HUES64 (cell line): ENCODE data around the gene CBLB.
"Not testable (repeated sequence)": the region's sequence is repeated elsewhere in the genome, so short reads cannot be mapped to it uniquely, and the experiment has no call there.

ENCODE experiments used
- H3K27ac ChIP-seq: 2 replicates; pipeline ENCODE4 v1.7.0; 2013; ENCODE audit warnings: low read depth, low read length, inconsistent platforms
- H3K27me3 ChIP-seq: 2 replicates; pipeline ENCODE4 v1.6.1; 2013; ENCODE audit warnings: mild to moderate bottlenecking, low read length; ENCODE audit not compliant: insufficient read depth
- H3K36me3 ChIP-seq: 2 replicates; pipeline ENCODE4 v1.6.1; 2013; ENCODE audit warnings: mild to moderate bottlenecking, low read length; ENCODE audit not compliant: insufficient read depth
- H3K4me1 ChIP-seq: 2 replicates; pipeline ENCODE4 v1.6.1; 2013; ENCODE audit warnings: mild to moderate bottlenecking, low read length, moderate library complexity; ENCODE audit not compliant: insufficient read depth
- H3K4me3 ChIP-seq: 2 replicates; pipeline ENCODE4 v1.5.1; 2013; ENCODE audit warnings: mild to moderate bottlenecking, low read length, moderate library complexity
- H3K9ac ChIP-seq: 2 replicates; pipeline ENCODE4 v1.6.1; 2013; ENCODE audit warnings: mild to moderate bottlenecking, low read depth, low read length
- H3K9me3 ChIP-seq: 2 replicates; pipeline ENCODE4 v1.6.1; 2013; ENCODE audit warnings: low read depth, low read length; ENCODE audit not compliant: insufficient read depth
- WGBS: fragments of 150-250, 120-280 bp; methylation state at CpG from one replicate; pipeline ENCODE4 v1.1.7; 2013; ENCODE audit warnings: missing lambda C conversion rate; 5-methylcytosine and 5-hydroxymethylcytosine counted together

The CBLB gene

DNA sequence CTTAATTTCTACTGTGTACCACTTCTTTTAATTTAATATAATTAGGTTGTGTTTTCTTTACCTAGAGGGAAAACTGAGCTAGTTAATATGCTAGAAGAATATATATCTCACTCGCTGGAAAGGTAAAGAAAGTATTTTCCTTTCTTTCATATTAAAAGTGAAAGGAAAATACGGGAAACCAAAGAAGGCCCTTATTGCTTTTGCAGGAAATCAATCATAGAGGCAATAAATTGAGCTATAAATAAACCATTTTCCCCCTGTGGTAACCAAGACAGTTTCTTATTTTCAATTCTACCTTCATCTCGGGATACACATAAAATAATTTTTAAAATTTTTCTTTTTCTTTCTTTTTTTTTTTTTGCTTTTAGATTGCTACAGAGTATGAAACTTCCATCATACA is 101.6 kb downstream of the CBLB start:
- no peaks in the 10 kb centered on the region for H3K4me1 ChIP-seq
- H3K9ac ChIP-seq, result no peak overlapping the region
- H3K9me3 ChIP-seq, result peaks cover 12% of the 10 kb centered on the region
- peaks cover 12% of the 10 kb centered on the region; the same call in 1 of the 2 replicates for H3K36me3 ChIP-seq
- H3K27me3 ChIP-seq, result no peaks in the 10 kb centered on the region
- 100% methylated on average over 1 of the region's 3 CpGs for WGBS
- H3K27ac ChIP-seq, result no peak overlapping the region
- H3K4me3 ChIP-seq, result no peak overlapping the region

DNA sequence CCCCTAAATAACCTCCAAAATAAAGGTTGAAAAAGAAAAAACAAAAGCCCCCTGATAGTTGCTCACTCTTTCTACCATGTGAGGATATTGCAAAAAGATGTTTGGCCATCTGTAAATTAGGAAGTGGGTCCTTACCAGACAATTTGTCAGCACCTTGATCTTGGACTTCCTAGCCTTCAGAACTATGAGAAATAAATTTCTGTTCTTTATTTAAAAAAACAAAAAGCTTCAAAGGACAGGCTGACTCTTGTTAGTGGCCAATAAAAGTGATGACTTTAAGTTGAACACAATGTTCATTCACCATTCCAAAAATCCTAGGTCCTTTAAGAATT is 103.5 kb downstream of the CBLB start:
- Histone ChIP-seq H3K36me3 (peaks cover 16% of the 10 kb centered on the region), H3K27ac (no peak overlapping the region)

DNA sequence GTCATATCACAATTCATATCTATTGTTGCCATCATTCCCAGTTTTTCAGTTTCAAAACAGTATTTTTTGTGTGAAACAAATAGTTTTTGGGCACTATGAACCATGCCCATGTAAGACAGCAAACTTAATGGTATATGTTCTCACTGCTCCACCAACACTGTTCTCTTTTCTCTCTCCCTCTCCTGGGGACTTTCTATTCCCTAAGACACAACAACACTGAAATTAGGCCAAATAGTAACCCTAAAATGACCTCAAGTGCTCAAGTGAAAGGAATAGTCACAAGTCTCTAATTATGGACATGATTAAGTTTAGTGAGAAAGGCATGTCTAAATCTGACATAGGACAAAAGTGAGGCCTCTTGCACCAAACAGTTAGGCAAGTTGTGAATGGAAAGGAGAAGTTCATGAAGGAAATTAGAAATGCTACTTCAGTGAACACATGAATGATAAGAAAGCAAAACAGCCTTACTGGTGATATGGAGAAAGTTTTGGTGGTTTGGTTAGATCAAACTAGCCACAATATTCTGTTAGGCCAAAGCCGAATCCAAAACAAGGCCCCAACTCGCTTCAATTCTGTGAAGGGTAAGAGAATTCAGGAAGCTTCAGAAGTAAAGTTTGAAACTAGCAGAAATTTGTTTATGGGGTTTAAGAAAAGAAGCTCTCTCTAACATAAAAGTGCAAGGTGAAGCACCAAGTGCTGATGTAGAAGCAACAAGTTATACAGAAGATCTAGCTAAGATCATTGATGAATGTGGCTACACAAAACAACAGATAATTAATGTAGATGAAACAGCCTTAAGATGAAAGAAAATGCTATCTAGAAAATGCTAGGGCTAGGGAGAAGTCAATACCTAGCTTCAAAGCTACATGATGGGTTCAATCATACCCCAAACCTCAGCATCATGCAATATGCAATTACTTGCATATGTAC is 104.2 kb downstream of the CBLB start:
- H3K27me3 ChIP-seq, result no peaks in the 10 kb centered on the region

More for the DNA sequence above, 103.5 kb downstream of the CBLB start:
- H3K27me3 ChIP-seq, result no peaks in the 10 kb centered on the region
- peaks cover 17% of the 10 kb centered on the region for H3K9me3 ChIP-seq
- H3K4me3 ChIP-seq, result no peak overlapping the region
- no peaks in the 10 kb centered on the region for H3K4me1 ChIP-seq
- no peak overlapping the region for H3K9ac ChIP-seq

DNA sequence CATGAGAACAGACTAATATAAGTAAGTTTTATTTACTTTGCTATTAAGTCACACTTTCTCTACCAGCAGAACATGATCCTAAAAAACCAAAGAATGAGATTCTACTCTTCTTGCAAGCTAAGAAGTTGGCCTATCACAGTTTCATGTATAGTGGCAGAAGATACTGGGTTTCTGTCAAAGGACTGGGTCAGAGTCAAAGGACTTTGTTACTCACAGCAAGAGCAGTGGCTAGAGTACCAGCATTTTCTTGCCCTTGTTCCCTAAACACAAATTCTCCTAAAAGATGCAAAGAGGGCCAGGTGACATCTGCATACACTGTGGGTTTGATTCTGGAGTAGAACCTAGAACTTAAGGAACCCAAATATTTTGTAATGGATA is 105.2 kb downstream of the CBLB start:
- Histone ChIP-seq H3K9me3 (peaks cover 31% of the 10 kb centered on the region), H3K27ac (no peak overlapping the region), H3K4me3 (no peak overlapping the region), H3K36me3 (peaks cover 23% of the 10 kb centered on the region), H3K9ac (no peak overlapping the region), H3K27me3 (no peaks in the 10 kb centered on the region), H3K4me1 (no peaks in the 10 kb centered on the region)

More for the DNA sequence above, 104.2 kb downstream of the CBLB start:
- H3K9ac ChIP-seq, result no peak overlapping the region
- H3K9me3 ChIP-seq, result peaks cover 21% of the 10 kb centered on the region
- H3K4me3 ChIP-seq, result no peak overlapping the region
- no peaks in the 10 kb centered on the region for H3K4me1 ChIP-seq
- WGBS, result 96% methylated on average over 2 of the region's 2 CpGs
- H3K36me3 ChIP-seq, result peaks cover 18% of the 10 kb centered on the region
- H3K27ac ChIP-seq, result no peak overlapping the region

DNA sequence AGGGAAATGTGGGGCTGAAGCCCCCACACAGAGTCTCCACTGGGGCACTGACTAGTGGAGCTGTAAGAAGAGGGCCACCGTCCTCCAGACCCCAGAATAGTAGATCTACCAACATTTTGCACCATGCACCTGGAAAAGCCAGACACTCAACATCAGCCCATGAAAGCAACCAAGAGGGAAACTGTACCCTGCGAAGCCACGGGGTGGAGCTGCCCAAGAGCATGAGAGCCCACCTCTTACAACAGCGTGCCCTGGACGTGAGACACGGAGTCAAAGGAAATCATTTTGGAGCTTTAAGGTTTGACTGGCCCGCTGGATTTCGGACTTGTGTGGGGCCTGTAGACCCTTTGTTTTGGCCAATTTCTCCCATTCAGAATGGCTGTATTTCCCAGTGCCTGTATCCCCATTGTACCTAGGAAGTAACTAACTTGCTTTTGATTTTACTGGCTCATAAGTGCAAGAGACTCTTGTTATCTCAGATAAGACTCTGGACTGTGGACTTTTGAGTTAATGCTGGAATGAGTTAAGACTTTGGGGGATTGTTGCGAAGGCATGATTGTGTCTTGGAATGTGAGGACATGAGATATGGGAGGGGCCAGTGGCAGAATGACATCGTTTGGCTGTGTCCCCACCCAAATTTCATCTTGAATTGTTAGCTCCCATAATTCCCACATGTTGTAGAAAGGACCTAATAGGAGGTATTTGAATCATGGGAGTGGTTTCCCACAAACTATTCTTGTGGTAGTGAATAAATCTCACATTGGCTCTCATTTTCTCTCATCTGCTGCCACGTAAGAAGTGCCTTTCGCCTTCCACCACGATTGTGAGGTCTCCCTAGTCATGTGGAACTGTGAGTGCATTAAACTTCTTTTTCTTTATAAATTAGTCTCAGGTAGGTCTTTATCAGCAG is 105.8 kb downstream of the CBLB start:
- H3K27ac ChIP-seq, result no peak overlapping the region
- 97% methylated on average over 13 of the region's 13 CpGs for WGBS
- no peaks in the 10 kb centered on the region for H3K27me3 ChIP-seq
- no peaks in the 10 kb centered on the region for H3K4me1 ChIP-seq
- peaks cover 31% of the 10 kb centered on the region for H3K9me3 ChIP-seq
- H3K4me3 ChIP-seq, result no peak overlapping the region
- no peak overlapping the region for H3K9ac ChIP-seq
- peaks cover 29% of the 10 kb centered on the region for H3K36me3 ChIP-seq

DNA sequence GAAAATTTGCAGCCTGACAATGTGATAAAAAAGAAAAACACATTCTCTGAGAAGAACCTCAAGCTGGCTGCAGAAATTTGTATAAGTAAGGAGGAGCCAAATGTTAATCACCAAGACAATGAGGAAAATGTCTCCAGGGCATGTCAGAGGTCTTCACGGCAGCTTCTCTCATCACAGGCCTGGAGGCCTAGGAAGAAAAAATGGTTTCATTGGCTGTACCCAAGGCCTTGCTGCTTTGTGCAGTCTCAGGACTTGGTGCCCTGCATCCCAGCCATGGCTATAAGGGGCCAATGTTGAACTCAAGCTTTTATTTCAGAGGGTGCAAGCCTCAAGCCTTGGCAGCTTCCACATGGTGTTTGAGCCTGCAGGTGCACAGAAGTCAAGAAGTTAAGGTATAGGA is 106.6 kb downstream of the CBLB start:
- 96% methylated on average over 1 of the region's 1 CpG for WGBS
- not testable (repeated sequence) for H3K4me1 ChIP-seq, H3K27ac ChIP-seq, H3K4me3 ChIP-seq, H3K27me3 ChIP-seq, H3K9ac ChIP-seq
- peaks cover 31% of the 10 kb centered on the region for H3K9me3 ChIP-seq
- peaks cover 30% of the 10 kb centered on the region for H3K36me3 ChIP-seq

DNA sequence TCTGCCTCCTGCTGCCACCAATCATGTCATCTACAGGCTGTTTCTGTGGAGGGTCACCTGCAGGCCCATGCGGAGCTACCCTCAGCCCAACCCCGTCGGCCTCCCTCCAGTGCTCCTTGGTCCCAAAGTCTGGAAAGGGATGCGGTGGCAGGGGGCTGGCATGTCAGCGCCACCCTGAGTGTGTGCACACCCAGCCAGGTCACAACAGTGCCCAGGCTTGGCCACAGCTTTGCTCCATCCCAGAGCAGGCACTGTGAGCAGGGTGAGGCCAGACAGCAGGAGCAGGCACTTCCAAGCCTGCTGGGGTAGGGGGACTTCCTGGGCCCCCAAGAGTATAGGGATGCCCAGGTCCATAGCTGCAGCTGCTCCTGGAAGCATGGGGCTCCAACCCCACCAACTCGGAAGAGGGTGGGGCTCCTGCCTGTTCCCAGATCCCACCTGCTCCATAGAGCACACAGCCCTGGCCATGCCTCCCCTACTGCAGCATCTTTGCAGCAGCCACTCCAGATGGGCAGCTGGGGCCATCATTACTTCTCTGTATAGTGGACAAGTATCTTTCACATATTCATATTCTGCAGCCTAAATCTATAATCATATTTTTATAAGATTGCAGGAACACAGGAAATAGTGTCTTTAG is 109.3 kb downstream of the CBLB start:
- Histone ChIP-seq H3K27ac (no peak overlapping the region), H3K9me3 (peaks cover 31% of the 10 kb centered on the region), H3K9ac (no peak overlapping the region), H3K36me3 (peaks cover 33% of the 10 kb centered on the region), H3K4me1 (peaks cover 2% of the 10 kb centered on the region; the same call in 1 of the 2 replicates), H3K27me3 (no peaks in the 10 kb centered on the region), H3K4me3 (no peak overlapping the region)
- WGBS, result 95% methylated on average over 6 of the region's 6 CpGs

DNA sequence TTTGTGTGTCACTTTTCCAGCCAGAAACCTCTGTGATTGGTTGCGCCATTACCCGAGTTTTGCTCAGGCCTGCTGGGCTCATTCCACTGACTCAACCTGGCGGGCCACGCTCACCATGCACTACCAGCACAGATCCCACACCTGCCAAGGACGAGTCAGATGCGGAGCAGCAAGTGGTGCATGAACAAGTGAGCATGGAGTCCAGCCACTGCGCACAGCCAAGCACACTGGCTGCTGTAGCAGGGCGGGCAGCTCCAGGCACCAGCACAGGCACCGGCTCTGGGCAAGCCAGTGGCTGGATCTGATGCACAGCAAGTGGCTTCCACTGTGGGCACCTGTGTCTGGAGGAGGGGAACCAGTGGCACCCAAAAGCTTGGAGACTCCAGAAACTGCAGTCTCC is 110.4 kb downstream of the CBLB start:
- H3K27ac ChIP-seq, result no peak overlapping the region
- peaks cover 31% of the 10 kb centered on the region for H3K9me3 ChIP-seq
- WGBS, result 96% methylated on average over 9 of the region's 9 CpGs
- H3K4me3 ChIP-seq, result no peak overlapping the region
- H3K27me3 ChIP-seq, result no peaks in the 10 kb centered on the region
- peaks cover 5% of the 10 kb centered on the region; the same call in 1 of the 2 replicates for H3K4me1 ChIP-seq
- H3K36me3 ChIP-seq, result peaks cover 29% of the 10 kb centered on the region
- no peak overlapping the region for H3K9ac ChIP-seq

DNA sequence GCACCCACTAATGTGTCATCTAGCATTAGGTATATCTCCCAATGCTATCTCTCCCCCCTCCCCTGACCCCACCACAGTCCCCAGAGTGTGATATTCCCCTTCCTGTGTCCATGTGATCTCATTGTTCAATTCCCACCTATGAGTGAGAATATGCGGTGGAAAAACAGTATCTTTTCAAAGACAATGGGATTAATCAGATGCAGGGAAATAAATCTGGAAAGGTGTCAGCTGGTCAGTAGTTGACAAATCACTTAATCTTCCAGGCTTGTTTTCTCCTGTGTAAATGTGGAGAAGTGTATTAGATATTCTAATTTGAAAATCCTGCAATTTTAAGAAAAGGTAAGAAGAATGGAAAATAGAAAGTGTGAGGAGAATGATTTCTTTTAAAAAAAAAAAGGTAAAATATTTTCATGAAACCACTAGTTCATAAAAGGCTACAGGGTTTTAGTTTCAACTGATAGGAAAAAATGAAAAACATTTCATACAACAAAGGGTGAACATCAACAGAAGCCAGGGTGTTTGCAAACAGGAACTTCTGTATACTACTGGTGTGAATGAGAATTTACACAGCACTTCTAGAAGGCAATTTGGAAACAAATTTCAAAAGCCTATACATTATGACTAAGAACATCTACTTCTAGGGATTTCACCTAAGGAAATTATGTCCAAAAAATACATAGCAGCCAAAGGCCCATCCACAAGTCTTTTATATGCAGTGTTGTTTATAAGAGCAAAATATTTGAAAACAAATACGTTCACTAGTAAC is 113.5 kb downstream of the CBLB start:
- Histone ChIP-seq H3K4me3 (no peak overlapping the region), H3K27me3 (no peaks in the 10 kb centered on the region), H3K27ac (no peak overlapping the region), H3K4me1 (peaks cover 5% of the 10 kb centered on the region; the same call in 1 of the 2 replicates), H3K9me3 (peaks cover 14% of the 10 kb centered on the region), H3K36me3 (peaks cover 18% of the 10 kb centered on the region), H3K9ac (no peak overlapping the region)
- 95% methylated on average over 2 of the region's 2 CpGs for WGBS

DNA sequence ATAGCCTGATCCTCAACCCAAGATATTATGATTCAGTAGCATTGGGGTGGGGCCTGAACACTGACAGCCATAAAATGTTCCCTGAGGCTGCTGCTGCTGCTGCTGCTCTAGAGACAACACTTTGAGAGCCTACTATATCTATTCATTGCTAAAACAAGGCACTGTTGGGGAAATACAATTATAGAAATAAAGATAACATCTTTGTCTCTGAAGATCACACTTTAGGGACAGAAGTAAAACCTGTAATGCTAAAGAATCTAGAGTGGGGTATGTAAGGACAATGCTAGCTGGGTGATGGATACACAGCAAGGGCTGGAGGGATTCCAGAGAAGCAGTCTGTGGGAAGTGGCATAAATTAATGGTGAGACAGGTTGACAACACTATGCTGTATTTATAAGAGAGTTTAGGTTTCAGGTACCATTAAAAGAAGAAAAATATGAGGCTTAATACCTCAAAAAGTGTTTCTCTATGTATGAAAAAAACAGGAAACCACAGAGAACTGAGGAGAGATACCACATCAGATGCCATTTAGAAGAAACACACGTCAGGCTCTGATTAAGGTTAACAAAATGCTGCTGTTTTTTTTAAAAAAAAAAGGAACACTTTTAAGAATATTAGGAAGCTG is 115.9 kb downstream of the CBLB start:
- Histone ChIP-seq H3K27ac (no peak overlapping the region), H3K9ac (no peak overlapping the region), H3K36me3 (0 out of 2 replicates have a peak, but pooled peaks cover 4% of the 10 kb centered on the region), H3K4me1 (peaks cover 11% of the 10 kb centered on the region; the same call in 1 of the 2 replicates), H3K9me3 (no peaks in the 10 kb centered on the region), H3K27me3 (no peaks in the 10 kb centered on the region), H3K4me3 (no peak overlapping the region)
- 86% methylated on average over 1 of the region's 1 CpG for WGBS
